ENCODE data around the gene SCAMP3.

Gene SCAMP3

DNA sequence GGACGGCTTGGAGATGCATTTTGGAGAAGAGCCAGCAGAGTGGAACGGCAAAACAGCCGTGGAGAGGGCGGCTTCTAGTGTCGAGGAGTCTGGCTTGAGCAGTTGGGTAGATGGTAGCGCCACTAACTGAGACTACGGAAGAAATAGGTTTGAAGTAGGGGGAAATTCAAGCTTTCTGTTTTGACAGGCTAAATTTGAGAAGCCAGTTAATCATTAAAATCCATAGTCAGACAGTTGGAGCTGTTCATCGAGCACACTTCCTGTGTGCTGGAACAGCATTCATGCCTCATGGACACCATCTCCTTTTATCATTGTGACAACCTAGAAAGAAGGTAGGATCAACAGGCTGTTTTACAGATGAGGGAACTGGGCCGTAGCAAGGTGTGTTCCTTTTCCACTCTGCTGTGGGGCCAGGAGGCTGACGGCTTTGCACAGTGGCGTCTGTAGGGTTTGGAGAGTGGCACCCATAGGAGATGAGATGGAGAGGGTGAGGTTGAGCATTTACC is 42.5 kb upstream of the SCAMP3 start:
- no peak for DNase-seq (ENCODE audit: low spot score)

DNA sequence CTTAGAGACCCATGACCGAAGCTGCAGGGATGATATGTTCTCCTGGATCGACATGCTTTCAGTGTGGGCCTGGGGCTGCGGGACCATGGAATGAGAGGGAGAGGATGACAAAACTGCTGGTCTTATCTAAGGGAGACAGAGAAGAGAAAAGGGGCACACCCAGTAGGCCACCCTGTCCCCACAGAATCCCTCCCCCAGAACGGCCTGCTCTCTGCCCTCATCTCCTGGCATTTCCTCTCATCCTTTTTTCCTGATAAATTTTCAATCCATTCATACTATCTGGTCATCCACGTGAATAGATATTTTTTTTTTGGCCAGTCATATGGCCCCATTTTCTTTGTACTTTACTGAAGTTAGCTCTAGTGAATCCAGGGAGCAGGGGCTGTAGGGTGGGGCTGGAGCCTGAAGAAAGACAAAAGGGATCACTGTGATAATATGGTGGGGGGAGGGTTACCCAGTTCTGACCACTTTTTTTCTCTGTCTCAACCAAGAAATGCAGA is 39.2 kb upstream of the SCAMP3 start, which contains the start of gene PKLR:
Gene PKLR, minus strand, starts transcription at position 97 of the 500 bp plus-strand sequence. Its CDS starts 43 bp downstream, at position 54.
- TF ChIP-seq, protein P1, sequence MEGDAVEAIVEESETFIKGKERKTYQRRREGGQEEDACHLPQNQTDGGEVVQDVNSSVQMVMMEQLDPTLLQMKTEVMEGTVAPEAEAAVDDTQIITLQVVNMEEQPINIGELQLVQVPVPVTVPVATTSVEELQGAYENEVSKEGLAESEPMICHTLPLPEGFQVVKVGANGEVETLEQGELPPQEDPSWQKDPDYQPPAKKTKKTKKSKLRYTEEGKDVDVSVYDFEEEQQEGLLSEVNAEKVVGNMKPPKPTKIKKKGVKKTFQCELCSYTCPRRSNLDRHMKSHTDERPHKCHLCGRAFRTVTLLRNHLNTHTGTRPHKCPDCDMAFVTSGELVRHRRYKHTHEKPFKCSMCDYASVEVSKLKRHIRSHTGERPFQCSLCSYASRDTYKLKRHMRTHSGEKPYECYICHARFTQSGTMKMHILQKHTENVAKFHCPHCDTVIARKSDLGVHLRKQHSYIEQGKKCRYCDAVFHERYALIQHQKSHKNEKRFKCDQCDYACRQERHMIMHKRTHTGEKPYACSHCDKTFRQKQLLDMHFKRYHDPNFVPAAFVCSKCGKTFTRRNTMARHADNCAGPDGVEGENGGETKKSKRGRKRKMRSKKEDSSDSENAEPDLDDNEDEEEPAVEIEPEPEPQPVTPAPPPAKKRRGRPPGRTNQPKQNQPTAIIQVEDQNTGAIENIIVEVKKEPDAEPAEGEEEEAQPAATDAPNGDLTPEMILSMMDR (IDR thresholded peaks at IDR 0.05; ENCODE audit: extremely low read depth, missing control alignments) = no peak
- DNase-seq (ENCODE audit: low spot score) = no peak

More for the DNA sequence above, 42.5 kb upstream of the SCAMP3 start:
- TF ChIP-seq, protein P1 (IDR thresholded peaks at IDR 0.05; ENCODE audit: extremely low read depth, missing control alignments) = no peak

DNA sequence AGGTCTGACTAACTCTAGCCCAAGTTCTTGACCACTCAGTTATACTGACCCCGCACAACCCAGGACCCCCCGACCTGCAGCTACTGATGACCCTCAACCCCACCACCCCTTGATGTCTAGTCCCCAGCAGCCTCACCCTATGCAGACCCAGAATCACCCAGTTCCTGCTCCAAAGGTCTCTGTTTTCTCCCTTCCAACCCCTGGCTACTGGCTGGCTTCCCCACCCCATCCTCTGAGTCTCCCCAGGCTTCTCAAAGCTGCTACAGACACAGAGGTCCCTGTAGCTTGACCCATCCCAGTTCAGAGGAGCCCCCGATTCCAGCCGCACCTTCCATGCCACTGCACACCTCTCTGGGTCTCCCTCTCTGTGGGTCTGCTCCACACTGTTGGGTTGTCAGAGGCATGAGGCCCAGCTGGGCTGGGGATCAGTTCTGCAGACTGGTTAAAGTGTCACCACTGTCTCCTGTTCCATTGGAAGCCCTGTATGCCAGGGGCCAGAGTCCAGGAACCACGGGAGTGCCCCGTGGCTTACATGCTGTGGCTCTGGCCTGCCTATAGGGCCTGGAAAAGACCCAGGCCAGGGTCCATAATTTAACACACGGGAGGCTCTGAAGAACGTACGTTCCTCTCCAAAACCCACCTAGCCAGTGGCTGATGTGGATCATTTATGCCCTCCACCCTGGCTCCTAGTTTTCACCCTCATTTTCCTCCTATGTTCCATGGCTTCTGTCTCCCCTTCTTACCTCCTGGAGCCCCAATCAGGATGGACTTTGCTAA is 38.6 kb upstream of the SCAMP3 start:
- TF ChIP-seq, protein P1 (IDR thresholded peaks at IDR 0.05; ENCODE audit: extremely low read depth, missing control alignments) = no peak
- DNase-seq (ENCODE audit: low spot score) = no peak

DNA sequence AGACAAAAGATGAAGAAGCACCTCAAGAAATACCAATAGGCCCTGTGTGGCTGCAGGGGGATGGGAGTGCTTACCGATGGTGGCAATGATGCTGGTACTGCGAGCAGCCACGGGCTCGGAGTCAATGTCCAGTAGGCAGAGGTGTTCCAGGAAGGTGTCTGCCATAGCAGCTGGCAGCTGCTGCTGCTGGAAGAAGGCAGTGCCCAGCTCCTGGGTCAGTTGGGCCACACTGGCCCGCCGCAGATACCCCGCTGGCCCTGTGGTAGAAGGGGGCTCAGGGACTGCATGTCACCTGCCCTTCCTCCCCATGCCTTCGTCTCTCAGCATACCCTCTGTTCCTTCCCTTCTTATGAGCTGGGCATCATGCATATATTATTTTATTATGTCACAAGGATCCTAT is 37.9 kb upstream of the SCAMP3 start:
- TF ChIP-seq, protein P1 (IDR thresholded peaks at IDR 0.05; ENCODE audit: extremely low read depth, missing control alignments) = no peak
- no peak for DNase-seq (ENCODE audit: low spot score)

DNA sequence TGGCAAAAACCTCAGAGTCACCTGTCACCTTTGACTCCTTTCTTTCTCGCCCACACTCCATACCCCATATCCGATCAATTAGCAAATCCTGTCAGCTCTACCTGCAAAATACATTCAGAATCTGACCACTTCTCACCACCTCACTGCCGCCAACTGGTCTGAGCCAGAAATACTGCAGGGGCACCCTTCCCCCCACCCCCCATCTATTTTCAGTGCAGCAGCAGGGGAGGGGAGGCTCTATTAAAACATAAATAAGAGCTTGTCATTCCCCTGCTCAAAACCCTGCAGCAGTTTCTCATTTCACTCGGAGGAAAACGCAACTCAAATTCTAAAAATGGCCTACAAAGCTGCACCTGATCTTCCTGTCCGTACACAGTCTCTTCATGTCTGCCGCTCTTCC is 35.2 kb upstream of the SCAMP3 start:
- no peak for DNase-seq (ENCODE audit: low spot score)
- TF ChIP-seq, protein P1 (IDR thresholded peaks at IDR 0.05; ENCODE audit: extremely low read depth, missing control alignments) = no peak

DNA sequence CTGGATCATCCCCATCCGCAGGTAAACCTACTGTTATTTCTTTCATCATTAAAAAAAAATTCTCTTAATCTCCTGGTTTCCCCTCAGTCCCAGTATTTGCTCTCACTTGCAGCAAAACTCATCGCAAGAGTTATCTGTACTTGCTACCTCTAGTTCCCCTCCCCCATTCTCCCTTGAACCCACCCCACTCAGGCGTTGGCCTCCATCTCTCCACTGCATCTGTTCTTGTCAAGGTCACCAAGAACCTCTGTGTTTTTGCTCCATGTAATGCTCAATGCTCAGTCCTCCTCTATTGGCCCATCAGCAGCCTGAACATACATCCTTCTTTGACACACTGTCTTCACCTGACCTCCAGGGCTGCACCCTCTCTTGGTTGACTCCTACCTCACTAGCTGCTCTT is 34.5 kb upstream of the SCAMP3 start:
- TF ChIP-seq, protein P1 (IDR thresholded peaks at IDR 0.05; ENCODE audit: extremely low read depth, missing control alignments) = no peak

DNA sequence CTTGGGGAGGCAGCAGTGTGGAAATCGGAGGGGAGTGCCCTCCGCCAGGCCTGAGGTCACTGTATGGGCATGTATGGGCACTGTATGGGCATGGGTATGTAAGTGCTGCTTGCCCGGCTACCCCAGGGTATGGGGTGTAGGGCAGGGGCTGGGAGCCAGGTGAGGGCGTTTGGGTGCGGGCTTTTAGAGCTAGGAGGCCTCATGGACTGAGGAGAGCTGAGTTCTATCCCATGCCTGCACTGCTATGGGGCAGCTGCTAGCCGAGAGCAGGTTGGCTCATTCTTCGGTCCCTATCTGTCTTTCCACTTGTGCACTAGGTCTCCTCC is 33.7 kb upstream of the SCAMP3 start:
- TF ChIP-seq, protein P1 (IDR thresholded peaks at IDR 0.05; ENCODE audit: extremely low read depth, missing control alignments) = no peak
- no peak for DNase-seq (ENCODE audit: low spot score)

More for the DNA sequence above, 34.5 kb upstream of the SCAMP3 start:
- no peak for DNase-seq (ENCODE audit: low spot score)
